HCT116 (cell line): ENCODE measurements around the gene PLCL2. TPM values are rescaled to one million over a fixed set of nuclear protein-coding genes. Genes with fewer than 3 reads are reported as not detected.

ENCODE experiments used
- ATAC-seq: fragments of 200-7000 bp; cut with Tn5 transposase; 2 replicates; pipeline ENCODE4 v1.9.1; 2020; ENCODE audit warnings: mild to moderate bottlenecking, moderate library complexity
- BruUV-seq: library from RNA; stranded (reverse); fragments of 400-500 nt; replicated peaks from 2 replicates; lab custom pipeline; 2021; lab: Mats Ljungman, UMichigan
- CTCF ChIA-PET: fragments of 300-600 bp; sonication (Branson Sonifier 250); formaldehyde crosslinking; loops from one replicate; lab custom pipeline; 2021; ENCODE audit warnings: antibody characterized with exemption; lab: Charles Lee
- POLR2A ChIA-PET: fragments of 300-600, 350-600 bp; sonication (Branson Sonifier 250); formaldehyde crosslinking; loops from one replicate; lab custom pipeline; 2021; ENCODE audit warnings: antibody characterized with exemption; lab: Charles Lee
- RAD21 ChIA-PET, 2 experiments: fragments of 300-600 bp; sonication (Branson Sonifier 250); formaldehyde crosslinking; loops; one replicate each; lab custom pipeline; 2023; ENCODE audit warnings: low total read pairs in 2 of 2; ENCODE audit not compliant: uncharacterized antibody in 2 of 2, unreplicated experiment in 2 of 2, low non-redundant PET in 1 of 2; lab: Charles Lee
- DNase-seq: peaks from one replicate; pipeline ENCODE4 v3.0.0-alpha.2; 2010; ENCODE audit warnings: low read depth, low spot score
- H2AFZ ChIP-seq: fragments of 200-600 bp; shearing (Covaris generic), sonication (generic); 2 replicates; pipeline ENCODE4 v1.6.1; 2017; ENCODE audit warnings: low read depth, mixed run types, mixed read lengths, antibody characterized with exemption, low read length; ENCODE audit not compliant: poor library complexity, severe bottlenecking
- H3K27ac ChIP-seq: 2 replicates; pipeline ENCODE4 v1.5.1; 2012; ENCODE audit warnings: low read depth, low read length
- H3K27me3 ChIP-seq: fragments of 200-600 bp; sonication (generic); 2 replicates; pipeline ENCODE4 v1.6.1; 2016; ENCODE audit warnings: mixed run types, low read length, mixed read lengths; ENCODE audit not compliant: insufficient read depth
- H3K36me3 ChIP-seq, 2 experiments: fragments of 200-500 bp in 1 of 2; fragments of 200-600 bp in 1 of 2; sonication (Bioruptor generic) in 1 of 2; sonication (generic) in 1 of 2; 2 replicates each; pipeline versions ENCODE4 v1.5.1 to v1.6.1; 2014 to 2016; ENCODE audit warnings: low read length in 2 of 2, inconsistent platforms in 1 of 2, mixed read lengths in 1 of 2, mixed run types in 1 of 2; ENCODE audit not compliant: insufficient read depth in 2 of 2, control insufficient read depth in 1 of 2
- H3K4me1 ChIP-seq, 2 experiments: fragments of 200-600 bp in 1 of 2; sonication (generic) in 1 of 2; 2 replicates each; pipeline versions ENCODE4 v1.5.1 to v1.6.1; 2012 to 2017; ENCODE audit warnings: low read length in 2 of 2, inconsistent platforms in 1 of 2, mild to moderate bottlenecking in 1 of 2, mixed read lengths in 1 of 2, mixed run types in 1 of 2, moderate library complexity in 1 of 2; ENCODE audit not compliant: insufficient read depth in 2 of 2, control insufficient read depth in 1 of 2
- H3K4me2 ChIP-seq: fragments of 200-600 bp; sonication (generic); 2 replicates; pipeline ENCODE4 v1.6.1; 2017; ENCODE audit warnings: mixed run types, low read length, mixed read lengths
- H3K4me3 ChIP-seq, 2 experiments: fragments of 200-600 bp in 1 of 2; sonication (generic) in 1 of 2; replicated peaks in 1 of 2; 2 replicates each; pipeline ENCODE4 v1.5.1; 2011 to 2016; ENCODE audit warnings: low read length in 2 of 2, control low read depth in 1 of 2, low read depth in 1 of 2, mild to moderate bottlenecking in 1 of 2, mixed read lengths in 1 of 2, mixed run types in 1 of 2
- H3K79me2 ChIP-seq: fragments of 200-600 bp; sonication (generic); 2 replicates; pipeline ENCODE4 v1.6.1; 2017; ENCODE audit warnings: mild to moderate bottlenecking, mixed run types, low read length, moderate library complexity, mixed read lengths; ENCODE audit not compliant: insufficient read depth
- H3K9ac ChIP-seq: fragments of 200-600 bp; sonication (generic); 2 replicates; pipeline ENCODE4 v1.6.1; 2016; ENCODE audit warnings: low read length, mixed read lengths
- H3K9me2 ChIP-seq: fragments of 200-600 bp; sonication (generic), shearing (Covaris generic); 2 replicates; pipeline ENCODE4 v1.6.1; 2017; ENCODE audit warnings: mixed run types, mild to moderate bottlenecking, moderate library complexity; ENCODE audit not compliant: insufficient read depth
- H3K9me3 ChIP-seq, 2 experiments: fragments of 200-500 bp in 1 of 2; fragments of 200-600 bp in 1 of 2; sonication (Bioruptor generic) in 1 of 2; sonication (generic) in 1 of 2; 2 replicates each; pipeline ENCODE4 v1.6.1; 2014 to 2017; ENCODE audit warnings: low read length in 2 of 2, mixed read lengths in 2 of 2, inconsistent platforms in 1 of 2, low read depth in 1 of 2, mild to moderate bottlenecking in 1 of 2, mixed run types in 1 of 2, moderate library complexity in 1 of 2; ENCODE audit not compliant: control insufficient read depth in 1 of 2, insufficient read depth in 1 of 2
- H4K20me1 ChIP-seq: fragments of 200-600 bp; sonication (generic), shearing (Covaris generic); 2 replicates; pipeline ENCODE4 v1.6.1; 2017; ENCODE audit warnings: mixed run types, mild to moderate bottlenecking, moderate library complexity; ENCODE audit not compliant: insufficient read depth
- CBX3 ChIP-seq: IDR thresholded peaks from 2 replicates; pipeline ENCODE4 v1.6.1; 2012; ENCODE audit warnings: low read depth
- CEBPB ChIP-seq: IDR thresholded peaks from 2 replicates; pipeline ENCODE4 v1.6.1; 2012; ENCODE audit warnings: low read depth
- EGR1 ChIP-seq: IDR thresholded peaks from 2 replicates; pipeline ENCODE4 v1.6.1; 2012; ENCODE audit warnings: low read depth
- ELF1 ChIP-seq: IDR thresholded peaks from 2 replicates; pipeline ENCODE4 v1.6.1; 2012; ENCODE audit warnings: low read depth, borderline replicate concordance
- FOSL1 ChIP-seq: IDR thresholded peaks from 2 replicates; pipeline ENCODE4 v1.6.1; 2012; ENCODE audit warnings: low read depth
- JUND ChIP-seq: IDR thresholded peaks from 2 replicates; pipeline ENCODE4 v1.6.1; 2012
- POLR2A ChIP-seq: IDR thresholded peaks from 2 replicates; pipeline ENCODE4 v1.7.0; 2011; ENCODE audit warnings: borderline replicate concordance; ENCODE audit not compliant: insufficient read depth, insufficient read length; ENCODE audit errors: extremely low read depth
- POLR2AphosphoS5 ChIP-seq: IDR thresholded peaks from 2 replicates; pipeline ENCODE4 v1.6.1; 2011; ENCODE audit warnings: mild to moderate bottlenecking, low read depth, low read length, moderate library complexity
- RAD21 ChIP-seq: IDR thresholded peaks from 2 replicates; pipeline ENCODE4 v1.6.1; 2012; ENCODE audit warnings: low read depth, mild to moderate bottlenecking
- SP1 ChIP-seq: IDR thresholded peaks from 2 replicates; pipeline ENCODE4 v1.6.1; 2012; ENCODE audit warnings: low read depth
- SRF ChIP-seq: IDR thresholded peaks from 2 replicates; pipeline ENCODE4 v1.6.1; 2012; ENCODE audit warnings: low read depth
- TCF7L2 ChIP-seq: IDR thresholded peaks from 2 replicates; pipeline ENCODE4 v1.7.0; 2011; ENCODE audit warnings: borderline replicate concordance, inconsistent platforms; ENCODE audit not compliant: insufficient read depth, insufficient read length; ENCODE audit errors: extremely low read depth
- YY1 ChIP-seq: IDR thresholded peaks from 2 replicates; pipeline ENCODE4 v1.6.1; 2011; ENCODE audit warnings: low read length, low read depth, moderate library complexity, mild to moderate bottlenecking; ENCODE audit not compliant: insufficient replicate concordance; ENCODE audit errors: extremely low read depth
- ZFX ChIP-seq: fragments of 450-650 bp; IDR thresholded peaks from 2 replicates; pipeline ENCODE4 v1.6.1; 2017
- ZNF274 ChIP-seq: fragments of 200-500 bp; sonication (Bioruptor generic); IDR thresholded peaks from 2 replicates; pipeline ENCODE4 v1.6.1; 2014; ENCODE audit warnings: mild to moderate bottlenecking, low read depth, low read length, inconsistent platforms
- intact Hi-C: fragments of 100-400 bp; cut with micrococcal nuclease; formaldehyde crosslinking; loops from 2 replicates; pipeline ENCODE4 v1.10.0; 2022
- total RNA-seq: library from RNA; stranded (reverse); gene quantifications from one replicate; pipeline ENCODE4 v1.2.1, GENCODE V29; 2021; ENCODE audit not compliant: unreplicated experiment
- TF ChIP-seq, protein P1 (sequence below): IDR thresholded peaks from 2 replicates; pipeline ENCODE4 v1.6.1; 2012; ENCODE audit warnings: low read depth
- TF ChIP-seq, protein P2 (sequence below): IDR thresholded peaks from 2 replicates; pipeline ENCODE4 v1.6.1; 2012
- TF ChIP-seq, protein P3 (sequence below): IDR thresholded peaks from 2 replicates; pipeline ENCODE4 v1.6.1; 2011; ENCODE audit warnings: mild to moderate bottlenecking, low read length, moderate library complexity; ENCODE audit not compliant: insufficient replicate concordance; ENCODE audit errors: extremely low read depth
- TF ChIP-seq, protein P4 (sequence below), 3 experiments: fragments of 200-600 bp in 1 of 3; sonication (generic) in 1 of 3; IDR thresholded peaks in 2 of 3; conservative IDR thresholded peaks in 1 of 3; 2 replicates each; pipeline ENCODE4 v1.5.1; 2012 to 2017; ENCODE audit warnings: low read depth in 2 of 3, low read length in 2 of 3, antibody characterized with exemption in 1 of 3, borderline replicate concordance in 1 of 3, control low read depth in 1 of 3, mild to moderate bottlenecking in 1 of 3, mixed read lengths in 1 of 3, mixed run types in 1 of 3, moderate library complexity in 1 of 3; ENCODE audit not compliant: insufficient read depth in 1 of 3

The PLCL2 gene
- total RNA-seq, 1 experiment from 2014 or later: 2.2 TPM

DNA sequence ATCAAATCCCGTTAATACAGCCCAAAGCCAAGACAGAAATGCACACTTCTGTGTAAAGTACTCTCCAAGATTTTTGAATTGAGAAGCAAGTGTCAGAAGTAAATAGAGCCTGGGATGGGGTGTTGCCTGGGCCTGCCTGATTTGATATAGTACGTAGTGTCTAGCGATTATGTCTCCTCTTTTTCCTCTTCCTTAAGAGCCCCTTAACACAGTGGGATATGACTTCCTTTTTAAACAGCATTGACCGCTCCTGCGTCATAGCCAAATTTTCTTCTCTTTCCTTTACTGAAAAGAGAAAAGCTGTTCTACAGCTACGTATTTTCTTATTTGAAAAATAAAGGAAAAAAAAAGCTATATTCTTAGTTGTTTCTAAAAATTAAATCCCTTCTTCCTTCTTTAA lies 97.7 kb downstream of the PLCL2 start (continued):
- TF ChIP-seq, protein P1, sequence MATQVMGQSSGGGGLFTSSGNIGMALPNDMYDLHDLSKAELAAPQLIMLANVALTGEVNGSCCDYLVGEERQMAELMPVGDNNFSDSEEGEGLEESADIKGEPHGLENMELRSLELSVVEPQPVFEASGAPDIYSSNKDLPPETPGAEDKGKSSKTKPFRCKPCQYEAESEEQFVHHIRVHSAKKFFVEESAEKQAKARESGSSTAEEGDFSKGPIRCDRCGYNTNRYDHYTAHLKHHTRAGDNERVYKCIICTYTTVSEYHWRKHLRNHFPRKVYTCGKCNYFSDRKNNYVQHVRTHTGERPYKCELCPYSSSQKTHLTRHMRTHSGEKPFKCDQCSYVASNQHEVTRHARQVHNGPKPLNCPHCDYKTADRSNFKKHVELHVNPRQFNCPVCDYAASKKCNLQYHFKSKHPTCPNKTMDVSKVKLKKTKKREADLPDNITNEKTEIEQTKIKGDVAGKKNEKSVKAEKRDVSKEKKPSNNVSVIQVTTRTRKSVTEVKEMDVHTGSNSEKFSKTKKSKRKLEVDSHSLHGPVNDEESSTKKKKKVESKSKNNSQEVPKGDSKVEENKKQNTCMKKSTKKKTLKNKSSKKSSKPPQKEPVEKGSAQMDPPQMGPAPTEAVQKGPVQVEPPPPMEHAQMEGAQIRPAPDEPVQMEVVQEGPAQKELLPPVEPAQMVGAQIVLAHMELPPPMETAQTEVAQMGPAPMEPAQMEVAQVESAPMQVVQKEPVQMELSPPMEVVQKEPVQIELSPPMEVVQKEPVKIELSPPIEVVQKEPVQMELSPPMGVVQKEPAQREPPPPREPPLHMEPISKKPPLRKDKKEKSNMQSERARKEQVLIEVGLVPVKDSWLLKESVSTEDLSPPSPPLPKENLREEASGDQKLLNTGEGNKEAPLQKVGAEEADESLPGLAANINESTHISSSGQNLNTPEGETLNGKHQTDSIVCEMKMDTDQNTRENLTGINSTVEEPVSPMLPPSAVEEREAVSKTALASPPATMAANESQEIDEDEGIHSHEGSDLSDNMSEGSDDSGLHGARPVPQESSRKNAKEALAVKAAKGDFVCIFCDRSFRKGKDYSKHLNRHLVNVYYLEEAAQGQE: no peak
- no peak for TF ChIP-seq SP1

DNA sequence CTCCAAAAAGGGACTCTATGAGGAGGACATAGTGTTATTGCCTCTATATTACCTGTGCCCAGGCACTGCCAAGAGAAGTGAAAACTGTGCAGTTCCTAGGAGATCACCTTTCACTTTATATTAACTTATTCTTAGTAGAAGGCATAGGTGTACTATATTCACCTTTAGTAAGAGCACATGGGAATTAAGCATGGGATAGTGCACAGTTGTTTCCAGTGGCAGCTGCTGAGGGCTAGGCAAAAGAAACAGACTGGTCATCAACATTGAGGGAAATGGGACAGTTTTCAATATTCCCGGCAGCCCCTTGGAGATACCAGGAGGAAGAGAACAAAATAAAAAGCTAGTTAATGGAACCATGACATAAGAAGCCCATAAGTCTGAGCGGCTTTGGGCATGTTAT lies 100.9 kb downstream of the PLCL2 start:
- Histone ChIP-seq H3K9ac (no peak overlapping the region), H3K4me3 (no peak overlapping the region), H3K4me1 (no peaks in the 10 kb centered on the region), H3K27ac (no peak overlapping the region), H3K9me3 (no peaks in the 10 kb centered on the region), H3K27me3 (no peaks in the 10 kb centered on the region), H3K4me2 (no peak overlapping the region), H3K36me3 (no peaks in the 10 kb centered on the region), H3K79me2 (no peaks in the 10 kb centered on the region), H3K9me2 (no peaks in the 10 kb centered on the region), H4K20me1 (no peaks in the 10 kb centered on the region), H2AFZ (no peak overlapping the region)
- BruUV-seq: no TSS peak
- RAD21 ChIA-PET: no interaction called here
- POLR2A ChIA-PET: no interaction called here
- ATAC-seq (no peak), DNase-seq (no peak)
- intact Hi-C loops: no loop called here
- CTCF ChIA-PET: no interaction called here
- TF ChIP-seq ZFX (no peak), TCF7L2 (no peak), ELF1 (no peak), FOSL1 (no peak), POLR2AphosphoS5 (no peak), CBX3 (no peak), CEBPB (no peak), POLR2A (no peak), SP1 (no peak), RAD21 (no peak), JUND (no peak), EGR1 (no peak), YY1 (no peak), ZNF274 (no peak), SRF (no peak)
- TF ChIP-seq, protein P2, sequence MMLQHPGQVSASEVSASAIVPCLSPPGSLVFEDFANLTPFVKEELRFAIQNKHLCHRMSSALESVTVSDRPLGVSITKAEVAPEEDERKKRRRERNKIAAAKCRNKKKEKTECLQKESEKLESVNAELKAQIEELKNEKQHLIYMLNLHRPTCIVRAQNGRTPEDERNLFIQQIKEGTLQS: no peak
- TF ChIP-seq, protein P3, sequence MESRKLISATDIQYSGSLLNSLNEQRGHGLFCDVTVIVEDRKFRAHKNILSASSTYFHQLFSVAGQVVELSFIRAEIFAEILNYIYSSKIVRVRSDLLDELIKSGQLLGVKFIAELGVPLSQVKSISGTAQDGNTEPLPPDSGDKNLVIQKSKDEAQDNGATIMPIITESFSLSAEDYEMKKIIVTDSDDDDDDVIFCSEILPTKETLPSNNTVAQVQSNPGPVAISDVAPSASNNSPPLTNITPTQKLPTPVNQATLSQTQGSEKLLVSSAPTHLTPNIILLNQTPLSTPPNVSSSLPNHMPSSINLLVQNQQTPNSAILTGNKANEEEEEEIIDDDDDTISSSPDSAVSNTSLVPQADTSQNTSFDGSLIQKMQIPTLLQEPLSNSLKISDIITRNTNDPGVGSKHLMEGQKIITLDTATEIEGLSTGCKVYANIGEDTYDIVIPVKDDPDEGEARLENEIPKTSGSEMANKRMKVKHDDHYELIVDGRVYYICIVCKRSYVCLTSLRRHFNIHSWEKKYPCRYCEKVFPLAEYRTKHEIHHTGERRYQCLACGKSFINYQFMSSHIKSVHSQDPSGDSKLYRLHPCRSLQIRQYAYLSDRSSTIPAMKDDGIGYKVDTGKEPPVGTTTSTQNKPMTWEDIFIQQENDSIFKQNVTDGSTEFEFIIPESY: no peak
- TF ChIP-seq, protein P4, sequence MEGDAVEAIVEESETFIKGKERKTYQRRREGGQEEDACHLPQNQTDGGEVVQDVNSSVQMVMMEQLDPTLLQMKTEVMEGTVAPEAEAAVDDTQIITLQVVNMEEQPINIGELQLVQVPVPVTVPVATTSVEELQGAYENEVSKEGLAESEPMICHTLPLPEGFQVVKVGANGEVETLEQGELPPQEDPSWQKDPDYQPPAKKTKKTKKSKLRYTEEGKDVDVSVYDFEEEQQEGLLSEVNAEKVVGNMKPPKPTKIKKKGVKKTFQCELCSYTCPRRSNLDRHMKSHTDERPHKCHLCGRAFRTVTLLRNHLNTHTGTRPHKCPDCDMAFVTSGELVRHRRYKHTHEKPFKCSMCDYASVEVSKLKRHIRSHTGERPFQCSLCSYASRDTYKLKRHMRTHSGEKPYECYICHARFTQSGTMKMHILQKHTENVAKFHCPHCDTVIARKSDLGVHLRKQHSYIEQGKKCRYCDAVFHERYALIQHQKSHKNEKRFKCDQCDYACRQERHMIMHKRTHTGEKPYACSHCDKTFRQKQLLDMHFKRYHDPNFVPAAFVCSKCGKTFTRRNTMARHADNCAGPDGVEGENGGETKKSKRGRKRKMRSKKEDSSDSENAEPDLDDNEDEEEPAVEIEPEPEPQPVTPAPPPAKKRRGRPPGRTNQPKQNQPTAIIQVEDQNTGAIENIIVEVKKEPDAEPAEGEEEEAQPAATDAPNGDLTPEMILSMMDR (IDR thresholded peaks at IDR 0.05 in 2 of 3, conservative IDR thresholded peaks at IDR 0.05 in 1 of 3; ENCODE audit: borderline replicate concordance in 1 of 3, insufficient read depth in 1 of 3, low read depth in 2 of 3, low read length in 2 of 3): no peak
